HG02678 (cell line): ENCODE results near the gene GPR84.

Experiments used
- ATAC-seq: cut with Tn5 transposase; IDR thresholded peaks from one replicate; pipeline ENCODE4 v1.9.1; 2021; ENCODE audit warnings: mild to moderate bottlenecking, moderate library complexity; ENCODE audit not compliant: unreplicated experiment

Gene GPR84

DNA sequence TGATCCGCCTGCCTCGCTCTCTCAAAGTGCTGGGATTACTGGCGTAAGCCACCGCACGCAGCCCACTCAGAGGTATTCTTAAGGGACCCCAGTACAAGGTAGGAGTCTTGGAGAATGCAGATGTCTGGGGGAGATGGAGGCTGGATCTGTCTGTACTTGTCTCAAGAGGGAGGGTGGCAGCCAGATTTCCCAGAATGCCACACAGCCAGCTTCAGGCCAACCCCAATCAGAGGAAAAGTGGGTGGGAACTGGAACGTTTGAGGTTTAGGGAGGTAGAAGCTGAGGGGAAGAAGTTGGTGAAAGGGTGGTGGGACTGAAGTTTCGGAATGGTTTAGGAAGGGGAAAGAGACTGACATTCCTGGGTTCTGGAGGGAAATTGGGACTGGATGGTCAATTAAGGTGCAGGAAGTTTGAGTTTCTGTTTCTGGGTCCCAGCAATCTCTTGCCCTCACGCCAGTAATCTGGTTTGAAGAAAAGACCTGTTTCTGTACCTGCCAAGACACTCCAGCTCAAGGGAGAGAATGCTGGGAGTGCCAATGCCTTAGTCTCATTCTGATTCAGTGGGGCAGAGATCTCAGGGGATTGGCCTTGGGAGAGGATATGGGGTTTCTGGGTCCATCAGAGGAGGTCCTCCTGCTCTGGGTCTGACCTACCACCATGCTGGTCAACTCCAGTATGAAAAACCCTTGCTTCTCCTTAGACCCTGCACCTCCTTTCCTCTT lies 28.4 kb upstream of the GPR84 start:
- no peak for ATAC-seq

DNA sequence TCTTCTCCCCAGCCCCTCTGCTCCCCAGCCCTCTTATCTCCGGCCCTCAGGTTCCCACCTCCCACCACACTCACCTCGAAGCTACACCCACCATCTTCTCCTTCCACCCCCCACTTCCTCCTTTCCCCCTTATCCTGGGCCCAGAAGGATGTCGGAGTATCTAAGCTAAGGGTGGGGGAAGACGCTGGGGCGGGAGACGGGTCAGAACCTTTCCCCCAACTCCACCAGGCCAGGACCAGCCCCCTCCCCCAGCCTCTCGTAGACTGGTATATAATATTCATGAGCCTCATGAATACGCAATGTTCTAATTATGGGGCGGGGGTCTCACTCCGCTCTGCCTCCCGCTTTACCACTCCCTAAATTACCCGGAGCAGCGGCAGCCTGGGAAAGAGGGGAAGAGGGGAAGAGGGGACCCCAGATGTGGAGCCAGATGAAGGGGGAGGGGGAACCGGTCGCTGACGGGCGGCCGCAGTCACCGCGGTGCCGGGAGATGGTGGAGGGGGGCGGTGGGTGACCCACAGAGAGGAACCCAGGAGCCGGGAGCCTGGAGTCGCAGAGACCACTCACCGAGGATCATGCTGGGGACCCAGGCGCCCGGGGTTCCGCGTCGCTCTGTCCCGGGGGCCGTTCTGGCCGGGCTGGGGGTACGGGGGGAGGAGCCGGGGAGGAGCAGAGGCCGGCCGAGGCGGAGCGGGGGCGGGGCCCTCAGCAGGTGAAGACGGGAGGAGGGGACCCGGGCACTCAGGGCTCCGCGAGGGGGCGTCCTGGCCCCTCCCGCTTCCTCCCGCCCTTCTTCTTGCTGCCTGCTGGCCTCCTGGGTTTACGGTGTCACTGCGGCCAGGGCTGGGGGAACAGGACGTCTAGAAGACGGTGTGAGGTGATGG lies 26.6 kb upstream of the GPR84 start:
- no peak for ATAC-seq

DNA sequence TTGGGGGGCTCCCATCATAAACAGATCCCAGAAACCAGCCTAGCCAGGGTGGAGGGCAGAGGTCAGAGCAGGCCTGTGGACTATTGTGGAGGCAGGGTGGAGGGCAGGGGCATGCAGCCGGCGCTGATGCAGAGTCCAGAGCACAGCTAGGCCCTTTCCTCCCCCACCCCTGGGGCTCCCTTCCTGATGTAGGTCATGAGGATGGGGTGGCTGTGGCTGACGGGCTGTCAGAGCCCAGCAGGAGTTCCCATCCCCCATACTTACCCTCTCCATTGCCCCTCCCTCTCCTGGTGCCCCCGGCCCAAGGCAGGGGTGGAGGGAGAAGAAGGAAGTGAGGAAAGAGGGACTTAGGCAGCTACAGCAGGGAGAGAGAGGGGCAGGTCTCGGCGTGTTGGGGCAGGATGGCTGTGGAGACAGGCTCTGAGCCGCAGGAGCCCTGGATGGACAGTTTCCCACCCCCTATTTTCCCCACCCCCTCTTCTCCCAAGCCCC lies 25.9 kb upstream of the GPR84 start:
- no peak for ATAC-seq

DNA sequence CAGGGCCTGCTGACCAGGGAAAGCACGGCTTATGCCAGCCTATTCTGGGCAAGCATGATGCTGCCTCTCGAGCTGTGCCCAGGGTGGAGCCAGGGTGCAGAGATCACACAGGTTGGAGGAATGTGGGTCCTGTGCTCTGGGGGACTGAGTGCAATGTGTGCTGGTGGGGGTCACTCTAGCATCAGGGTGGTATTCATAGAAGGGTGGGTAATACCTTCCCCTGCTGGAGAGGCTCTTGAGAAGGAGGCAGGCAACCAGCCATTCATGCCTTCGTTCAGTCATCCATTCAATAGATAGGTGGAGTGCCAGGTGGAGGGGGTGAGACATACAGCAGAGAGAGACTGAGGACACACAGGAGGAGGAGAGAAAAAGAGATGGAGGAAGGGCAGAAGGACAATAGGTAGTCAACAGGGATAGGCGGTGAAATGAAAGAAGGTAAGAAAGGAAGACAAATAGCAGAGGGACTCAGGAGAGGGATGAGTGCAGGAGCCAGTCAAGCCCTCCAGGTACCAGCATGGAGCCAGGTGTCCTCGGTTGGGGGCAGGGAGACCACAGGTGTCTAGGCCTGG lies 25.4 kb upstream of the GPR84 start:
- no peak for ATAC-seq

DNA sequence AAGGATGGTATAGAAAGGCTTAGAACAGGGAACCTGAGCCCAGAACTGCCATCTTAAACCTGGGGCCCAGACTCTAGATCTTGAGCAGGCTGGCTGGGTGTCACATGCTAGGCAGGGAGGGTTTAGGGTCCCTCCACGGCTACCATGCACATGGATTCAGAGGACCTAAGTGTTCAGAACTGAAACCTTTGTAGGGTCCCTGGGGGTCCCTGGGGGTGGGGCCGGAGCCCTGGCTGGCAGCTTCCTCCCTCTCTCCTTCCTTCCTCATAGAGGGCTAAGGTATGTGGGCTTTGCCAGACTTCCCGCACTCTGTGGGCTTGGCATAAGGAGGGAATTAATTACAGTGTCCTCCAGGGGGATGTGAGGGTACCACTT lies 24.8 kb upstream of the GPR84 start:
- ATAC-seq, result no peak

DNA sequence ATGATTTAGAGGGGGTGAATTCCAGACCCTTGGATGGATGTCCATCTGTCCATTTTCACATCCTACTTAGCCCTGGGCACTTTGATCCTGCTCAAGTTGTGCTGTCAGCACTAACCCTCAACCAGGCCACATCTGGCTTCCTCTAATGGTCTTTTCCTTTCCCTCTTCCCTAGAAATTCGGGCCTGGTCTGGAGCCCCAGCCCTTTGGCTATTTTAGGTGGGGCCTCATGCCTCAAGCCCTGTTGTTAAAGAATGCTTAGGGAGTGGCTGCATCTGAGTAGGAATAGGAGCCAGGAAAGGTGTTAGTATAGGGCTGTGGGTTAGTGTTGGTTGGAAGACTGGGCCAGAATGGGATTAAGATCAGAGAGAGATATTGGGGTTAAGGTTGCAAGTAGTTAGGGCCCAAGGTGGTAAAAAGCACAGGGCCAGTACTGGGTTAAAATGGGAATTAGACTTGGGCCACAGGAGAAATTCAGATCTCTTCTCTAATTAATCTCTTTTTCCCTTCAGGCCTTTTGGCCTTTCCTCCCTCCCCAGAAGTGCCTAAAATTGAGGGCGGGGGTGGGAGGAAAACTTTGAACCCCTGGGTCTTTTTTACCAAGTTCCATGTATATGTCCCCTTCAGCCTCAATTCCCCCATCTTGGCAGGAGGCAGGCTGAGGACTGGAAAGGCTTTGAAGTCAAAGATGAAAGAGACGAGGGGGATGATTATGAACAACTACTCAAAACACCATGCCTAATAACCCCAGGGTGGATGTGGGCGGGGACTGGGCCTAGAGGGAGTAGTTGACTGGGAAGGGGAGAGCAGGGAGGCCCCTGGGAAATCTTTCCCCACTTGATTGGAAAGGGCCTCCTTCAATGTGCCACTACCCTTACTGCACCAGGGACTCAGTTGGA lies 24.2 kb upstream of the GPR84 start:
- ATAC-seq, result no peak

DNA sequence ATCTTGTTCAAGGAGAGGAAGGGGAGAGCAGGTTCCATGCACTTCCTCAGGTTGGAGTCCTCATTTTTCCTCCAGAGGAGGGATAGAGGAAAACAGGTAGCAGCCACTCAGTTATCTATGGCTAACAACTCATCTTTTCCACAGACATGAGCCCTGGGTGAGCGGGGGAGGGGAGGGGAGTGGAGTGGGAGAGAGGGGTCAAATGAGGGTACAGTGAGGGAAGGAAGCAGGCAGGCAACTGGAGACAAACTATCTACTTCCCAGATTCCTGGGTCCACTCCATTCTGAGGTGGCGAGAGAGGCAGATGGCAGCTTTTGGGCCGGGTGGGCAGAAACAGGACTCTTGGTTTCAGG lies 22.8 kb upstream of the GPR84 start:
- no peak for ATAC-seq

DNA sequence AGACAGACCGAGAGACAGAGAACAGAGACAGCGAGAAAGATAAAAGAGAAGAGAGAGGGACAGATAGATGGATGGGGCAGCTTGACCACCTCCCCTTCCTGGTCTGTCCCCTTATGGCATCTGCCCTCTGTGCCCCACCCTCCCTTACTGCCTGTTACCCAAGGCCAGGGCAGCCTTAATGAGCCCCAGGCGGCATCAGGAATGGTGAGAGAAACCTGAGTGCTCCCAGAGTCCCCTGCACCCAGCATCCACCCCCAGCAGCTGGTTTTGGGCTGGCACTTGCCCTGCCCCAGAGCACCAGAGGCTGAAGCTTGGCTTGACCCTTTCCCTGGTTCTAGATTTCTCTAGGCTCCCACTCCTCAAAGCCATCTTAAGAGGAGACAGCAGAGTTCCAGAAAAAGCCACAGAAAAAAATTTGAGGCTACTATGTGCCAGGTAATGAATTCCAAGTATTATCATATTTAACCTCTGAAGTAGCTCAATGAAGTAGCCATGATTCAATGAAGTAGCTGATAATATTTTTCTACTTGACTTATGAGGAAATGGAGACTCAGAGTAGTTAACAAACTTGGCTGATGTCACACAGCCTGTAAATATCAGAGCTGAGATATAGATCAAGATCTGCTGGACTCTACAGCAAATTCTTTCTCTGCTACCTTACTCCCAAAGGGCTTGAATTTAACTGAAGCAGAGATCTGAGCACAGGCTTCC lies 22.3 kb upstream of the GPR84 start:
- no peak for ATAC-seq

DNA sequence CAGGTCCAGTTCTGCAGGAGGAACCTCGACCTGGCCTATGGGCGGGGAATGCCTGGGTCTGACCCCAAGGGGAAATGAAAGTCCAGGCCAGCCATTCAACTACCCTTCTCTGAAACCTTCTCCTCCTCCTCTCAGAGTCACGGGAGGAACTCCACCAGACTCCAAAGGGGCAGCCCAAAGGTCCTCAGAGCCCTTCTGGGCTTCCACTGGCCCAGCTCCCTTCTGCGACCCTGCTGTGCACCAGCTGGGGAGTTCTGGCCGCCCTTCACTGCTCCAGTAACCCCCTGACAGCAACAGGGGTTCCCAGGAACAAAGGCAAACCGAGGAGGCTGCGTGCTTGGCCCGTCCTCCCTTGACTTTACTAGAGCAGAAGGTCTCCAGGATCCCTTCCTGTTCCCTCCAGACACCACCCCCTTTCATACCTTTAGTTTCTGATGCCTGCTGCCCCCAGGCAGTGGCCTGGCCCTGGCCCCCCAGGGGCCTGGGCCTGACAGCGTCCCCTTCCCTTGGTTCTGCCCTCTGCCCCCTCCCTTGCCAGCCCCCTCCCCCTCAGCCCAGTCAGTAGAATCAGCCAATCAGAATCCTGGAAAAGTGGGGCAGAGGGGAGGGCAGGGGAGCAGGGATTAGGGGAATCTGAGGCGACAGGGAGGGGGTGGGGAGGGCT lies 21.1 kb upstream of the GPR84 start:
- ATAC-seq, result peak; percentile 71

DNA sequence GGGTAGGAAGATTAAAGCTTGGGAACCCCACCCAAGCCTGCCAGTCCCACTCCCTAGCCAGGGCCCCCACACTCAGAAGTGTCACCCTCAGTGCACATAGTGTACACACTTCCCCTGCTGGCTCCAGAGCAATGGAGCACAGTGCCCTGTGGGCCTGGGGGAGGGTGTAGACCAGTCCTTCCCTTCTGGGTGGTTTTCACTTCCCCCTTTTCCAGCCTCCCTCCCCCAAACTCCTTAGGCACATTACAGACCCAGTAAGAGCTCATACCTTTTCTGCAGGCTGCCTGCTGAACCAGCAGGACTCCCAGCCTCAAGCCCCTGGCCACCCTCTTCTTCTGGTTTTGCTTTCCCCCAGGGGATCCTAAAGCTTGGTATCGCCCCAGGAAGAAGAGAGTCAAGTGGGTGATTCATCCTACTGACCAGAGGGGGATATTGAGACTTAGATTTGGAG lies 20.3 kb upstream of the GPR84 start, which contains the start of gene ZNF385A:
ZNF385A (minus strand) TSS at position 143 of the 451 bp plus-strand sequence. CDS start 219 bp downstream, outside the sequence.
- ATAC-seq, result peak; percentile 35

DNA sequence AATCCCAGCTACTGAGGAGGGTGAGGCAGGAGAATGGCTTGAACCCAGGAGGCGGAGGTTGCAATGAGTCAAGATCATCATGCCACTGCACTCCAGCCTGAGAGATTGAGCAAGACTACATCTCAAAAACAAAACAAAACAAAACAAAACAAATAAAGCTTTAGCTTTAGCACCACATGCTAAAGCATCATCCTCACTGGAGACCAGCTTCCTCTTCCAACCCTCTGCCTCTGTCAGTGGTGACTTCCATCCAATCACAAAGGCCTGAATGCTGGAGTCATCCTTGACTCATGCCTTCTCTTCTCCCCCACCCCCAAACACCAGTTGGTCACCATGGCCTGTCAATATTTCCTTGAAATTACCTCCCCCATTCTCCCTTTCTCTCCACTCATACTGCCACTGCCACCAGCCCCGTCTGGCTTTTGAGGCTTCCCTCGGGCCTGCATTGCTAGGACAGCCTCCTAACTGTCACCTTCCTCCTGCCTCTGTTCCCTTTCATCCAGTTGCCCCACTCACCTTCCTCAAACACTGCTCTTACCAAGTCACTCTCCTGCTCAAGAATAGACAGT lies 18.8 kb upstream of the GPR84 start:
- no peak for ATAC-seq

DNA sequence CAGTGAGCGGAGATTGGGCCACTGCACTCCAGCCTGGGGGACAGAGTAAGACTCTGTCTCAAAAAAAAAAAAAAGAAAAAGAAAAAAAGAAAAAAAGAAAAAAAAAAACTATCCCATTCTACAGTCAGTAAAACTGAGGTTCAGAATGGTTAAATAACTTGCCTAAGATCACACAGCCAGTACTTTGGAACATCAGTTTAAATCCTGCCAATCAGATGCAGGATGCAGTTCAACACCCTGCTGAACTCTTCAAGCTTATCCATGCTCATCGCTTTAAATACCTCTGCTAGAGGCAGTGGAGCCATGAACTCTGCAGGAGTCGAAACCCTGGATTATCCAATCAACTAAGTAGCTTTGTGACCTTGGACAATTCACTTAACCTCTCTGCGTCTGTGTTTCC lies 16.9 kb upstream of the GPR84 start:
- no peak for ATAC-seq

DNA sequence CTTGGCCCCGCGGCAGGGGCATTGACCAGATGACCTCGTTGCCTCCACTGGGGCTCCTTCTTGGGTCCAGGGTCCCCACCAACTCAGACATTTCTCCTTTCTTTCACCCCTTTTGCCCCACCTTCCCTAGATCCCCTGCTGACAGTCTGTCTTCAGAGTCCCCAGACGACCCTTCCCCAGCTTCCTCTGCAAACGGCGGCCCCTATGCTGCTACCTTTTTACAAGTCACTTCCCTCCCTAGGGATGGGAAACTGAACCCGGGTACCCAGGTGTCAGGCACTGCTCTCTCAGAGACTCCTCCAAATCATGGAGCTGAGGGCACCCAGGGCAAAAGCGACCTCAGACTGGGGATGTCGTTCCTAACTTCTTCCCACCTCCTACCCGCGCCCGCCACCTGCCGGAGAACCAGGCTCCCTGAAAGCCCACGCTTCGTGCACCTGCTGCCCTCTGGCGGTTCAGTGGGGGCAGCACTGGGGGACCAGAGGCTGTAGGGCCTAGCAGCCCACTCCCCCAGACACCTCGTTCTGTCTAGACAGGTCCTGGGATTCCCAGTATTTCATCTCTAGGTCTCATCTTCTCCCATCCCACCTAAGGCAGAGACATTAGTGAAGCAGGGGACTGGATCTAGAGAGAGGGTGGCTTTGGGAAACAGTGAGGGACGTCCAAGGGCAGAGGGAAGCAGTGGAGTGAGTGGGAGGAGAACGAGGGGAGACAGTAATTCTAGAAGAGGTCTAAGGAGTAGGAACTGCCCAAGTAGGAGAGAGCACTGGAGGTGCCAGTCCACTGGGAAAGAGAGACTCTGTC lies 15.3 kb upstream of the GPR84 start:
- ATAC-seq, result peak; percentile 89

DNA sequence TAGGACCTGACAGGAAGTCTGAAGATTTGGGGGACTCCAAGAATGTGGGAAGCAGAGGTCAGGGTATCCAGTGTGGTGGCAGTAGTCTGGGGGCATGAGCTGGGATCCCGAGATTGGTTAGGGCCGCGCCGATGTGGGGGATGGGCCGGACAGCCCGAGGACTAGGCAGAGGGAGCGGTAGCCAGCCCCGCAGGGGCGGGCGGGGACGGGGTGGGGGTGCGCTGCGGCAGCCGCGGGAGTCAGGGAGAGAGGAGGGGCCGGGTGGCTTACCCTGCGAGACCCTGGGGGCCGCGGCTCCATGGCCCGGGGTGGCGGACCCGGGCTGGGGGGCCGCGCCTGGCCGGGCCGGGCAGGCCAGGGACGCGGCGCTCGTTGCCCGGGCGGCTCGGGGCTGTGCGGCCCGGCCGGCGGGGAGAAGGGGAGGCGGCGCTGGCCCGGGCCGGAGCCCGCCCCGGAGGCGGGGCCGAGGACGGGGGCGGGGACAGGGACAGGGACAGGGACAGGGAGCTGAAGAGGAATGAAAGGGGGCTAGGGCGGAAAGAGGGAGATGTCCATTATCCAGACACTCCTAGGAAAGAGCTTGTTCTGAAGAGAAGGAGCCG lies 14.6 kb upstream of the GPR84 start:
- ATAC-seq, result no peak

DNA sequence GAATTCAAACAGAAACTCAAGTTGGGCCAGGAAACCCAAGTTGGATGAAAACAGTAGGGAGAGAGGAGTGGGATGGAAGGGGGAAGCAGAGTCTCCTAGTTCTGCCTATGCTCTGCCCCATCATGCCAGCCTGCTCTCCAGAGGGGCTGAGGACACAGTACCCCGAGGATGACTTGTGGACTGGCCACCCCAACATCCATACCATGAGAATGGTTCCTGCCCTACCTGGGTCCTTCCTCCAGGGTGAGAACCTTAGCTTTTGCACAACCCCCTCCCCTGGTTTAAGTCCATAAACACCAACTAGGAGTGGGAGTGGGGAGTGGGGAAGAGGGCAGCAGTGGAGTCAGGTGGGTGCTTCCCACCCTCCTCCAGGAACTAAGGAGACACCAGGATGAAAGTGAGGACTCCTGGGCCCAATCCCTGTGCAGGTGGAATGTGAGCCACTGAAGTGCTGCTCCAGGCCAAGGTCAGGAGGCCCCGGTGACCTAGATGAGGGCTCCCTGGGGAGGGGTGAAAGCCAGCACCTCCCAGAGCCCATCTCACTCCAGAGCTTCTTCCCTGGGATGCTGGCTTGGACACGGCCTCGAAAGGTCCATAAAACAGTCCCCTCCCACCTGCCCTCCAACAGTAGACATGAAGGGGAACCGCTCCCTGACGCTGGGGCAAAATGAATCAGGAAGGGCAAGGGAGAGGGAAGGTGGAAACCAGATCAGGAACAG lies 13.7 kb upstream of the GPR84 start:
- ATAC-seq, result no peak

DNA sequence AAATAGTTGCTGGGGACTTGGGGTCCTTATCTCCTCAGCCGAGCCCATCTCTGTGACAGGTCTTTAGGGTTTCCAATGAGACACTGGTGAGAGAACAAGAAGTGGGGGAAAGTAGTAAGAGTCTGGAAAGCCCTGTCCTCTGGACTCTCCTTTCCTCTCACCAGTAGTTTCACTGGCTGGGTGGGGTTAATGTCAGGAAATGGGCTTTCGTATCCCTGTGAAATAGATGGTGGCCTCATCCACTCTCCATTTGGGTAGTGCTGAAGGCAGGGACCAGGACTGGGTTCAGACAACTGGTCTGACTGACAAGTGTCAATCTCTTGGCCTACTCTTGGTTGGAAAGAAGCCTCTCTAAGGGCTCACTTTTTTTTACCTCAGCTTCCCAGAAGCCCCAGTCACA lies 12.7 kb upstream of the GPR84 start:
- ATAC-seq, result no peak

DNA sequence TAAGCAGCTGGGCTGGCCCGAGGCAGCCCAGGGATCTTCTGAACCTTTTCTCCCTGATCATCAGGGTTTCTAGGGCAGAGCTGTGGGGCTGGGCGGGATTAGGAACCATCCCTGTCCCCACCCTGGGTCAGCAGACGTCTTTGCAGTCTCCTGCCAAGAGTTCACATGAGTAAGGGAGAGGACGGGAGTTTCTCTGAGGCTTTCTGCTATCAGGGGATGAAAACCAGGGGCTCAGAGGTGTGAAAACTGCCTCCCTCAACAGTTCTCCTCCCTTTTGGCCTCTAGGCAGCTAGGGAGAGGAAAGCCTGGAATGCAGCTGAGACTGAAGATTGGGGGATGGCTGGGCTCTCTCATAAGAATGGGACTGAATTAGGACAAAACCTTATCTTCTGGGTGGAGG lies 12.3 kb upstream of the GPR84 start:
- no peak for ATAC-seq

DNA sequence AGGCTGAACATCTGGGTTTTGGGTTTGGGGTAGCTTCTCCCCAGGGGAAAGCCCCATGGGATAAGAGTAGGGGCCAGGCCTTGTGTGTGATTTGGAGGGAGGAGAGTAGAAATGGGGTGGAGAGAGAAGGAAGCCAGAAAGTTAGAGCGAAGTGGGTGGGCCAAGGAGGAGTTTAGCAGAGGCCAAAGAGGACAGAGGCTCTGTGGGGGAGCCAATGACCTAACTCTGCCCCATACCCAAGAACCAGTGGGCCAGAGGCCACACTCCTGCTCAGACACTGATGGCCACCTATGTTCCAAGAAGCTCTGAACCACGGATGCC lies 10.9 kb upstream of the GPR84 start:
- no peak for ATAC-seq
